IMR-90 (cell line): ENCODE measurements around the gene RAVER2. TPM values are rescaled to one million over a fixed set of nuclear protein-coding genes. Genes with fewer than 3 reads are reported as not detected.

Experiments
- ATAC-seq: fragments of 200-7000 bp; cut with Tn5 transposase; 2 replicates; pipeline ENCODE4 v1.9.1; 2020; ENCODE audit warnings: low read depth, mild to moderate bottlenecking, moderate library complexity
- BruUV-seq: library from RNA; stranded (reverse); fragments of 400-500 nt; replicated peaks from 2 replicates; lab custom pipeline; 2021; lab: Mats Ljungman, UMichigan
- CTCF ChIA-PET: fragments of 300-600 bp; formaldehyde crosslinking; extraction: SDS; loops from one replicate; lab custom pipeline; 2021; ENCODE audit warnings: antibody characterized with exemption; lab: Yijun Ruan, JAX
- POLR2A ChIA-PET: fragments of 300-600 bp; sonication (Branson Sonifier 250); formaldehyde crosslinking; loops from one replicate; lab custom pipeline; 2022; ENCODE audit warnings: antibody characterized with exemption; ENCODE audit not compliant: unreplicated experiment; lab: Charles Lee
- DNase-seq: peaks from one replicate; pipeline ENCODE4 v3.0.0; 2013
- H2AFZ ChIP-seq: replicated peaks from 2 replicates; pipeline ENCODE3; 2013; ENCODE audit warnings: low read length, mild to moderate bottlenecking; ENCODE audit not compliant: poor library complexity
- H2AK5ac ChIP-seq: 2 replicates; pipeline ENCODE4 v1.6.1; 2013; ENCODE audit warnings: low read depth, low read length, inconsistent platforms
- H2AK9ac ChIP-seq: replicated peaks from 2 replicates; pipeline ENCODE3; 2013; ENCODE audit warnings: mild to moderate bottlenecking, low read depth, low read length, moderate library complexity; ENCODE audit not compliant: poor library complexity
- H2BK120ac ChIP-seq: 2 replicates; pipeline ENCODE4 v1.6.1; 2013; ENCODE audit warnings: low read depth, low read length, inconsistent platforms
- H2BK15ac ChIP-seq: 3 replicates; pipeline ENCODE4 v1.6.1; 2013; ENCODE audit warnings: low read depth, low read length, inconsistent platforms
- H2BK20ac ChIP-seq: 2 replicates; pipeline ENCODE4 v1.6.1; 2013; ENCODE audit warnings: low read depth, mild to moderate bottlenecking, inconsistent platforms, low read length, moderate library complexity
- H2BK5ac ChIP-seq: 2 replicates; pipeline ENCODE4 v1.6.1; 2013; ENCODE audit warnings: mild to moderate bottlenecking, low read depth, low read length, inconsistent platforms; ENCODE audit not compliant: poor library complexity, severe bottlenecking
- H3K14ac ChIP-seq: replicated peaks from 2 replicates; pipeline ENCODE4 v1.6.1; 2013; ENCODE audit warnings: low read depth, low read length, inconsistent platforms
- H3K18ac ChIP-seq: 2 replicates; pipeline ENCODE4 v1.6.1; 2013; ENCODE audit warnings: low read depth, low read length, control low read depth
- H3K23ac ChIP-seq: 2 replicates; pipeline ENCODE4 v1.6.1; 2013; ENCODE audit warnings: low read depth, low read length, inconsistent platforms
- H3K27ac ChIP-seq: 2 replicates; pipeline ENCODE4 v1.5.1; 2013; ENCODE audit warnings: mild to moderate bottlenecking, control low read depth, low read length; ENCODE audit not compliant: insufficient read depth
- H3K27me3 ChIP-seq: 2 replicates; pipeline ENCODE4 v1.6.1; 2013; ENCODE audit warnings: low read length; ENCODE audit not compliant: control insufficient read depth, insufficient read depth
- H3K36me3 ChIP-seq: 2 replicates; pipeline ENCODE4 v1.6.1; 2013; ENCODE audit warnings: low read length, mixed read lengths; ENCODE audit not compliant: control insufficient read depth, insufficient read depth
- H3K4ac ChIP-seq: 2 replicates; pipeline ENCODE4 v1.6.1; 2013; ENCODE audit warnings: low read depth, low read length, inconsistent platforms
- H3K4me1 ChIP-seq: 2 replicates; pipeline ENCODE4 v1.6.1; 2013; ENCODE audit warnings: low read length, mixed read lengths; ENCODE audit not compliant: control insufficient read depth, insufficient read depth
- H3K4me2 ChIP-seq: 2 replicates; pipeline ENCODE4 v1.6.1; 2013; ENCODE audit warnings: low read depth, mild to moderate bottlenecking, control low read depth, low read length, moderate library complexity
- H3K4me3 ChIP-seq: 2 replicates; pipeline ENCODE4 v1.5.1; 2013; ENCODE audit warnings: low read depth, mild to moderate bottlenecking, control low read depth, low read length, moderate library complexity; ENCODE audit not compliant: insufficient read depth
- H3K56ac ChIP-seq: 2 replicates; pipeline ENCODE4 v1.6.1; 2013; ENCODE audit warnings: low read length, inconsistent platforms; ENCODE audit not compliant: insufficient read depth; ENCODE audit errors: extremely low read depth
- H3K79me1 ChIP-seq, 2 experiments: 2 replicates each; pipeline ENCODE4 v1.6.1; 2013; ENCODE audit warnings: low read length in 2 of 2, inconsistent platforms in 1 of 2, low read depth in 1 of 2
- H3K9ac ChIP-seq: 2 replicates; pipeline ENCODE4 v1.6.1; 2013; ENCODE audit warnings: low read depth, low read length, control low read depth
- H3K9me1 ChIP-seq: 2 replicates; pipeline ENCODE4 v1.6.1; 2013; ENCODE audit warnings: low read length, inconsistent platforms; ENCODE audit not compliant: insufficient read depth
- H3K9me3 ChIP-seq: 2 replicates; pipeline ENCODE4 v1.6.1; 2013; ENCODE audit warnings: low read length; ENCODE audit not compliant: control insufficient read depth, insufficient read depth
- H4K20me1 ChIP-seq: 2 replicates; pipeline ENCODE4 v1.6.1; 2013; ENCODE audit warnings: low read length, inconsistent platforms; ENCODE audit not compliant: insufficient read depth
- H4K5ac ChIP-seq: 2 replicates; pipeline ENCODE4 v1.6.1; 2013; ENCODE audit warnings: mild to moderate bottlenecking, low read depth, low read length, control low read depth
- H4K8ac ChIP-seq, 2 experiments: 2 replicates each; pipeline ENCODE4 v1.6.1; 2013; ENCODE audit warnings: low read depth in 2 of 2, low read length in 2 of 2, control low read depth in 1 of 2, inconsistent platforms in 1 of 2
- H4K91ac ChIP-seq: 2 replicates; pipeline ENCODE4 v1.6.1; 2013; ENCODE audit warnings: low read depth, low read length, inconsistent platforms; ENCODE audit not compliant: insufficient read depth
- POLR2A ChIP-seq: IDR thresholded peaks from 2 replicates; pipeline ENCODE4 v1.6.1; 2012; ENCODE audit warnings: mild to moderate bottlenecking, low read depth, low read length
- RFX5 ChIP-seq: IDR thresholded peaks from 2 replicates; pipeline ENCODE4 v1.8.0; 2012; ENCODE audit warnings: low read depth, mild to moderate bottlenecking, low read length, moderate library complexity
- WGBS, 2 experiments: methylation state at CpG; one replicate each; pipeline versions ENCODE4 v1.1.5 to v1.1.7; 2013; ENCODE audit warnings: missing lambda C conversion rate in 2 of 2; ENCODE audit not compliant: insufficient read length in 1 of 2; ENCODE audit errors: extremely low coverage in 2 of 2; 5-methylcytosine and 5-hydroxymethylcytosine counted together
- dilution Hi-C: fragments of 300-500 bp; cut with HindIII; formaldehyde crosslinking; loops from one replicate; pipeline ENCODE4 v1.14.3; 2018; ENCODE audit warnings: low sequenced_read_pairs; ENCODE audit not compliant: unreplicated experiment
- in situ Hi-C: fragments of 300-500 bp; cut with MboI; formaldehyde crosslinking; loops from 3 replicates; pipeline ENCODE4 v1.14.3; 2019; ENCODE audit warnings: low sequenced_read_pairs, inconsistent platforms, mixed read lengths
- intact Hi-C: fragments of 100-400 bp; cut with micrococcal nuclease; formaldehyde crosslinking; loops from 2 replicates; pipeline ENCODE4 v1.10.0; 2022
- polyA plus RNA-seq, 3 experiments: library from polyadenylated mRNA; depleted of rRNA; stranded (reverse); fragments of >200 nt; gene quantifications; 2 replicates each; pipeline ENCODE4 v1.2.3, GENCODE V29; 2012; ENCODE audit warnings: low replicate concordance in 1 of 3
- total RNA-seq: library from RNA; depleted of rRNA; stranded (reverse); fragments of >200 nt; gene quantifications from 2 replicates; pipeline ENCODE4 v1.2.3, GENCODE V29; 2012

The RAVER2 gene
- total and polyA plus RNA-seq, 2 of the 4 experiments (the other 2 are of a cell fraction) = 3.7 to 6.1 TPM

DNA sequence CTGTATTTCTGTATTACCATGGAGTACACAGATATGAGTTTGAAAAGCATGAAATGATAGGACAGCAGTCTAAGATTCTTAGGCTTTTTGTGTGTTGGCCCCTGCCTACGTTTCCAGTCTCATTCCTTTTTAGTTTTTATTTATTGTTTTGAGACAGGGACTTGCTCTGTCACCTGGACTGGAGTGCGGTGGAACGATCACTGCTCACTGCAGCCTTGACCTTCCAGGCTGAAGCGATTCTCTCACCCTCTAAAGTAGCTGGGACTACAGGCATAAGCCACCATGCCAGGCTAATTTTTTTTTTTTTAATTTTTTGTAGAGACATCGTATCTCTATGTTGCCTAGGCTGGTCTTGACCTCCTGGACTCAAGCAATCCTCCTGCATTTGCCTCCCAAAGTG is 3.8 kb downstream of the RAVER2 start:
- Histone ChIP-seq H3K4me1 (no peaks in the 10 kb centered on the region), H3K4me2 (no peak overlapping the region), H2BK120ac (no peak overlapping the region), H2AFZ (no peak overlapping the region), H3K79me1 (no peaks in the 10 kb centered on the region; a peak in 1 of 4 replicates), H3K18ac (no peak overlapping the region), H3K9me3 (no peaks in the 10 kb centered on the region), H3K56ac (no peak overlapping the region), H3K9ac (no peak overlapping the region), H4K91ac (no peak overlapping the region), H3K36me3 (no peaks in the 10 kb centered on the region), H3K4ac (no peak overlapping the region), H4K20me1 (no peaks in the 10 kb centered on the region), H4K8ac (no peak overlapping the region), H3K14ac (no peak overlapping the region), H2BK20ac (no peak overlapping the region), H4K5ac (no peak overlapping the region), H3K23ac (no peak overlapping the region), H3K9me1 (no peaks in the 10 kb centered on the region; the same call in 1 of the 2 replicates), H2AK5ac (no peak overlapping the region), H2BK15ac (no peak overlapping the region), H2BK5ac (no peak overlapping the region), H3K4me3 (no peak overlapping the region), H3K27ac (no peak overlapping the region), H2AK9ac (no peak overlapping the region), H3K27me3 (no peaks in the 10 kb centered on the region)
- DNase-seq = no peak
- no peak for ATAC-seq
- in situ Hi-C loops = no loop called here
- no TSS peak for BruUV-seq
- ChIA-PET POLR2A (no interaction called here), CTCF (interaction anchor here (0.6 kb wide), 1 partner anchor 65 kb away, joined by 3 read pairs; no protein-coding TSS in a partner anchor)
- dilution Hi-C loops = no loop called here
- TF ChIP-seq POLR2A (no peak), RFX5 (no peak)
- WGBS, 2 experiments = no CpG with 5 or more reads among the region's 5 CpGs
- intact Hi-C loops = no loop called here
